GM12878 (cell line): ENCODE measurements around the gene CKB. TPM values are rescaled to one million over a fixed set of nuclear protein-coding genes. Genes with fewer than 3 reads are reported as not detected.

Experiments
- ATAC-seq: fragments of 200-7000 bp; cut with Tn5 transposase; 3 replicates; pipeline ENCODE4 v1.9.1; 2020; ENCODE audit warnings: mild to moderate bottlenecking, moderate library complexity
- BruUV-seq: library from RNA; stranded (reverse); fragments of 400-500 nt; replicated peaks from 2 replicates; lab custom pipeline; 2021; lab: Mats Ljungman, UMichigan
- CTCF ChIA-PET: fragments of 300-600 bp; sonication (Branson Sonifier 250); formaldehyde crosslinking; extraction: SDS; loops from one replicate; lab custom pipeline; 2021; ENCODE audit warnings: inconsistent platforms; lab: Yijun Ruan, JAX
- POLR2A ChIA-PET: fragments of 350-600 bp; formaldehyde crosslinking; extraction: SDS; loops from one replicate; lab custom pipeline; 2021; ENCODE audit warnings: inconsistent platforms; lab: Charles Lee
- RAD21 ChIA-PET: fragments of 300-600 bp; sonication (Branson Sonifier 250); formaldehyde crosslinking; loops from one replicate; lab custom pipeline; 2023; ENCODE audit warnings: antibody characterized with exemption; ENCODE audit not compliant: unreplicated experiment; lab: Charles Lee
- SMC1A ChIA-PET: fragments of 300-600 bp; sonication (Branson Sonifier 250); formaldehyde crosslinking; loops from one replicate; lab custom pipeline; 2023; ENCODE audit not compliant: unreplicated experiment, uncharacterized antibody; lab: Charles Lee
- DNase-seq: peaks from one replicate; pipeline ENCODE4 v3.0.0-alpha.2; 2011; ENCODE audit warnings: low read depth, low spot score
- FAIRE-seq: peaks from 3 replicates; lab custom pipeline; 2011; peaks lifted over from hg19 to GRCh38; lab: Jason Lieb, UNC
- H2AFZ ChIP-seq: 2 replicates; pipeline ENCODE4 v1.6.0; 2011; ENCODE audit warnings: low read depth, low read length, control low read depth; ENCODE audit not compliant: control insufficient read depth
- H3K27ac ChIP-seq: 2 replicates; pipeline ENCODE4 v1.5.1; 2011; ENCODE audit warnings: control low read depth; ENCODE audit not compliant: control insufficient read depth, insufficient read depth
- H3K27me3 ChIP-seq, 2 experiments: replicated peaks in 1 of 2; 2 replicates each; pipeline versions ENCODE4 v1.6.0 to v1.6.1; 2011; ENCODE audit warnings: low read length in 1 of 2; ENCODE audit not compliant: control insufficient read depth in 2 of 2, insufficient read depth in 2 of 2
- H3K36me3 ChIP-seq, 2 experiments: 2 replicates each; pipeline ENCODE4 v1.5.1; 2011; ENCODE audit warnings: low read length in 1 of 2; ENCODE audit not compliant: control insufficient read depth in 2 of 2, insufficient read depth in 2 of 2
- H3K4me1 ChIP-seq: 2 replicates; pipeline ENCODE4 v1.6.1; 2011; ENCODE audit warnings: mild to moderate bottlenecking, low read length, moderate library complexity, mixed read lengths; ENCODE audit not compliant: control insufficient read depth, insufficient read depth
- H3K4me2 ChIP-seq: 2 replicates; pipeline ENCODE4 v1.6.0; 2011; ENCODE audit warnings: control low read depth; ENCODE audit not compliant: control insufficient read depth, insufficient read depth
- H3K4me3 ChIP-seq: fragments of 200-600 bp; sonication (generic); 2 replicates; pipeline ENCODE4 v1.5.1; 2016
- H3K79me2 ChIP-seq: 2 replicates; pipeline ENCODE4 v1.6.0; 2011; ENCODE audit warnings: low read length; ENCODE audit not compliant: control insufficient read depth, insufficient read depth
- H3K9ac ChIP-seq: 2 replicates; pipeline ENCODE4 v1.8.0; 2011; ENCODE audit warnings: low read length, control low read depth, mixed read lengths; ENCODE audit not compliant: control insufficient read depth, insufficient read depth
- H3K9me3 ChIP-seq: replicated peaks from 3 replicates; pipeline ENCODE4 v1.5.1; 2011; ENCODE audit warnings: mild to moderate bottlenecking, low read length; ENCODE audit not compliant: control insufficient read depth, insufficient read depth
- H4K20me1 ChIP-seq: 2 replicates; pipeline ENCODE4 v1.6.0; 2011; ENCODE audit not compliant: control insufficient read depth, insufficient read depth
- BMI1 ChIP-seq: fragments of 450-650 bp; IDR thresholded peaks from 2 replicates; pipeline ENCODE4 v1.6.1; 2016; ENCODE audit warnings: mild to moderate bottlenecking, moderate library complexity, borderline replicate concordance
- CBX3 ChIP-seq: fragments of 200-600 bp; sonication (generic); IDR thresholded peaks from 2 replicates; pipeline ENCODE4 v1.6.1; 2016; ENCODE audit warnings: low read depth, borderline replicate concordance
- FOXK2 ChIP-seq: fragments of 450-650 bp; IDR thresholded peaks from 2 replicates; pipeline ENCODE4 v1.6.1; 2017; ENCODE audit warnings: mild to moderate bottlenecking, moderate library complexity
- HCFC1 ChIP-seq: fragments of 150-350 bp; IDR thresholded peaks from 2 replicates; pipeline ENCODE4 v1.6.1; 2014; ENCODE audit warnings: low read length
- NFYB ChIP-seq: IDR thresholded peaks from 2 replicates; pipeline ENCODE4 v1.6.1; 2011; ENCODE audit warnings: low read depth, mild to moderate bottlenecking, low read length, improper control_type of control experiment, moderate library complexity; ENCODE audit not compliant: insufficient read depth
- NKRF ChIP-seq: fragments of 450-650 bp; conservative IDR thresholded peaks from 2 replicates; pipeline ENCODE4 v1.6.1; 2017; ENCODE audit warnings: mild to moderate bottlenecking, moderate library complexity
- POLR2AphosphoS2 ChIP-seq: IDR thresholded peaks from 2 replicates; pipeline ENCODE4 v1.6.1; 2011; ENCODE audit warnings: low read depth, mild to moderate bottlenecking, low read length, improper control_type of control experiment, moderate library complexity
- STAT3 ChIP-seq: IDR thresholded peaks from 2 replicates; pipeline ENCODE4 v1.6.1; 2011; ENCODE audit warnings: low read depth, low read length, improper control_type of control experiment
- YBX1 ChIP-seq: fragments of 450-650 bp; IDR thresholded peaks from 2 replicates; pipeline ENCODE4 v1.6.1; 2016; ENCODE audit warnings: antibody characterized with exemption
- ZNF217 ChIP-seq: fragments of 450-650 bp; IDR thresholded peaks from 2 replicates; pipeline ENCODE4 v1.6.1; 2017; ENCODE audit warnings: antibody characterized with exemption, mild to moderate bottlenecking
- WGBS: methylation state at CpG from one replicate; pipeline ENCODE4 v1.1.6; 2016; ENCODE audit warnings: low lambda C conversion rate; ENCODE audit not compliant: insufficient replicate concordance, insufficient coverage; ENCODE audit errors: missing lambda C conversion rate; 5-methylcytosine and 5-hydroxymethylcytosine counted together
- in situ Hi-C: fragments of 300-500 bp; cut with MboI; formaldehyde crosslinking; loops from 9 replicates; pipeline ENCODE4 v1.14.3; 2018; ENCODE audit warnings: mixed read lengths
- intact Hi-C: fragments of 100-400 bp; cut with micrococcal nuclease; formaldehyde crosslinking; loops from one replicate; pipeline ENCODE4 v1.14.2; 2022; ENCODE audit not compliant: unreplicated experiment
- polyA plus RNA-seq, 11 experiments: library from polyadenylated mRNA; depleted of rRNA in 4 of 11; unstranded in 6 of 11; stranded (reverse) in 5 of 11; fragments of >200 nt; fragmentation: Nextera tagmentation in 4 of 11; fragmentation: Illumina TruSeq in 1 of 11; extraction: Ambion mirVana in 4 of 11; extraction: Trizol in 1 of 11; gene quantifications; 1 replicate in 1 of 11; 2 replicates in 10 of 11; pipeline versions ENCODE4 v1.2.1 to v1.2.3, GENCODE V29; 2011 to 2016; ENCODE audit warnings: inconsistent platforms in 2 of 11, missing spikeins in 2 of 11, low read depth in 1 of 11
- total RNA-seq, 4 experiments: library from RNA; depleted of rRNA in 3 of 4; stranded (reverse); fragments of >200 nt in 3 of 4; fragmentation: Illumina TruSeq in 1 of 4; extraction: Trizol in 1 of 4; gene quantifications; 2 replicates each; pipeline versions ENCODE4 v1.2.1 to v1.2.3, GENCODE V29; 2013 to 2021

Gene CKB
- total and polyA plus RNA-seq, 10 of the 15 experiments (the other 5 are each of a cell fraction or from before 2014, with no cell fraction given): 0.40 to 6.1 (median 2.3) TPM

DNA sequence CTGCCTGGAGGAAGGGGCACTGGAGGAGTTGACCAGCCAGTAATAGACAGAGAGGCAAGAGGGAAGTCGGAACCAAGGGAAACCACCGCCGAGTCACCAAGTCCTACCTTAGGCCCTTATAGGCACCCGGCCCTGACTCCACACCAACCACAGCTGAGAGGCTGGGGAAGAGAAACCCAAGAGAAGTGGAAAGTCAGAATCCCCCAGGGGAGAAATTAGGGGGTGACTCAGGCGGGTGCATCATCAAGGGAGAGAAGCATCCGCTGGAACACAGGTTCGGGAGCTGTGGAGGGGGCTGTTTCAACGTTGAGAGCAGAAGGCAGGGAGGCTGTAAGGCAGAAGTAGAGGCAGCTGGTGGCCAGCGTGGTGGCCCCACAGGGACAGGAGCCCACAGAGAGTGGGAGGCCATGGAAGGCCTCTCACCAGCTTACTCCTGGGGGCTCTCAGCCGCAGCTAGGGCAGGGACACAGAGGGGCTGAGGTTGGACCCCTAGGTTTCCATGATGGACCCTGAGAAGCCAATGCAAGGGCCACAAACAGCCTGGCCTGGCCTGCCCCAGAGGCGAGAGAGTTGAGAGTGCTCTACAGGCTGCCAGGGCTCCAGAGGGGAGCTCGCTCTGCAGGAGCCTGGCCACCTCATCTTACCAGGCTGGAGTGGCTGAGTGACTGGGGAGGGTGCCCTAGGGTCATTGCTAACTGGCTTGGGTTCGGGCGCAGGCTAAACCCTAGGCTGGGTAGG, 4.9 kb upstream of the CKB start (continued):
- TF ChIP-seq YBX1 (no peak), HCFC1 (0 out of 2 replicates have a peak, but pooled peaks have one; percentile 17), CBX3 (no peak), POLR2AphosphoS2 (no peak), NFYB (peak; percentile 52; the same call in 1 of the 2 replicates)

GRCh38 chr14:103526914-103527248, 4.3 kb upstream of the CKB start:
- no peak overlapping the region for H2AFZ ChIP-seq
- peaks cover 29% of the 10 kb centered on the region for H3K4me1 ChIP-seq
- H3K36me3 ChIP-seq: no peaks in the 10 kb centered on the region
- no peaks in the 10 kb centered on the region for H4K20me1 ChIP-seq
- no peak for ATAC-seq
- CTCF ChIA-PET: interaction anchor here (1.2 to 5.3 kb wide), 2 partner anchors 8 to 35 kb away, joined by 4 to 39 read pairs; partner anchors contain the start of gene BAG5
- no peak for DNase-seq
- in situ Hi-C loops (no loop called here), intact Hi-C loops (no loop called here)
- H3K27ac ChIP-seq: peak overlapping the region; percentile 61; the same call in 1 of the 2 replicates
- peak overlapping the region; percentile 91 for H3K4me2 ChIP-seq
- 100% methylated on average over 1 of the region's 1 CpG for WGBS
- no peaks in the 10 kb centered on the region; the same call in 2 of the 3 replicates for H3K9me3 ChIP-seq
- TF ChIP-seq FOXK2 (no peak), NKRF (0 out of 2 replicates have a peak, but pooled peaks have one; percentile 18), POLR2AphosphoS2 (no peak), STAT3 (no peak), BMI1 (no peak), ZNF217 (no peak)
- BruUV-seq: no TSS peak
- H3K4me3 ChIP-seq: peak overlapping the region; percentile 49; the same call in 1 of the 2 replicates
- POLR2A ChIA-PET: interaction anchor here (1.3 kb wide), 1 partner anchor 37 kb away, joined by 4 read pairs; no protein-coding TSS in a partner anchor
- no peak for FAIRE-seq
- RAD21 ChIA-PET: interaction anchor here (1.2 to 1.7 kb wide), 2 partner anchors 14 to 20 kb away, joined by 3 to 9 read pairs; no protein-coding TSS in a partner anchor
- H3K9ac ChIP-seq: no peak overlapping the region; the same call in 1 of the 2 replicates
- SMC1A ChIA-PET: interaction anchor here (0.6 to 2.6 kb wide), 4 partner anchors 9 to 387 kb away, joined by 3 to 11 read pairs (median 3); no protein-coding TSS in a partner anchor
- peaks cover 2% of the 10 kb centered on the region in 2 experiments; a peak in 2 of 4 replicates for H3K27me3 ChIP-seq
- H3K79me2 ChIP-seq: peaks cover 30% of the 10 kb centered on the region
